NCI-H524 treated with DMSO at 0.1 percent for 48 hours (cell line): Measurements from ENCODE around the gene SMAP1.
"Not testable (repeated sequence)": the region's sequence is repeated elsewhere in the genome, so short reads cannot be mapped to it uniquely, and the experiment has no call there.

Experiments
- DNase-seq: peaks from one replicate; lab custom pipeline; 2025; lab: John Stamatoyannopoulos, UW

Gene SMAP1

DNA sequence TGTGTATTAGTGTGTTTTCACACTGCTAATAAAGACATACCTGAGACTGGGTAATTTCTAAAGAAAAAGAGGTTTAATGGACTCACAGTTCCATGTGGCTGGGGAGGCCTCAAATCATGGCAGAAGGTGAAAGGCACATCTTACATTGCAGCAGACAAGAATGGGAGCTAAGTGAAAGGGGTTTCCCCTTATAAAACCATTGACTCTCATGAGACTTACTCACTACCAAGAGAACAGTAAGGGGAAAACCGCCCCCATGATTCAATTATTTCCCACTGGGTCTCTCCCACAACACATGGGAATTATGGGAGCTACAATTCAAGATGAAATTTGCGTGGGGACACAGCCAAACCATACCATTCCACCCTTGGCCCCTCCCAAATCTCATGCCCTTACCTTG, 73.1 kb downstream of the SMAP1 start:
- not testable (repeated sequence) for DNase-seq

DNA sequence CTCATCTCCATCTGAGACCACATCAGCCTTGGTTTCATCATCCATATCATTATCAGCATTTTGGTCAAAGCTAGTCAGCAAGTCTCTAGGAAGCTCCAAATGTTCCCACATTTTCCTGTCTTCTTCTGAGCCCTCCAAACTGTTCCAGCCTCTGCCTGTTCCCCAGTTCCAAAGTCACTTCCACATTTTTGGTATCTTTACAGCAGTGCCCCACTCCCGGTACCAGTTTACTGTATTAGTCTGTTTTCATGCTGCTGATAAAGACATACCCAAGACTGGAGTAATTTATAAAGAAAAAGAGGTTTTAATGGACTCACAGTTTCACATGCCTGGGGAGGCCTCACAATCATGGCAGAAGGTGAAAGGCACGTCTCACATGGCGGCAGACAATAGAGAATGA, 74.8 kb downstream of the SMAP1 start:
- not testable (repeated sequence) for DNase-seq

DNA sequence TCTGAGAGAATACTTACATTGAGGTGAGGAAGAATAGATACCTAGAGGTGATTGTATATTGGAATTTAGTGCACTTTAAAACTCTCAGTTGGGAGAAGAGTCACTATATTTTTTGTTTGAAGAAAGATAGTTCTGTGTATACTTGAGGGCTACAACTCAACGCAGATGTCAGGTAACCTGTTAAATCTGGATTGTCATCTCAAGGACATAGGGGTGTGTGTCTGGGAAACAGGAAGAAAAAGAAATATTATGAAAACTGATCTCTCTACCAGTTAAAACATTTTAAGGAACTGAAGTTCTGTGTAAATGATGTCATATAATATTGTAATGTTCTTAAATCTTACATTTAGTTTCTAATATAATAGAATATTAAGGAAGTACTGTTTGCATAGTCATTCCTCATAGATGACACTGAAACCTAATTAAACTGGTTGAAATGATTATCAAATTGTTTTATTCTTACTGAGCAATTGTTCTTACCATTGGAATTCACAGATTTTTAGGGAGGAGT, 86.2 kb downstream of the SMAP1 start:
- DNase-seq = no peak

DNA sequence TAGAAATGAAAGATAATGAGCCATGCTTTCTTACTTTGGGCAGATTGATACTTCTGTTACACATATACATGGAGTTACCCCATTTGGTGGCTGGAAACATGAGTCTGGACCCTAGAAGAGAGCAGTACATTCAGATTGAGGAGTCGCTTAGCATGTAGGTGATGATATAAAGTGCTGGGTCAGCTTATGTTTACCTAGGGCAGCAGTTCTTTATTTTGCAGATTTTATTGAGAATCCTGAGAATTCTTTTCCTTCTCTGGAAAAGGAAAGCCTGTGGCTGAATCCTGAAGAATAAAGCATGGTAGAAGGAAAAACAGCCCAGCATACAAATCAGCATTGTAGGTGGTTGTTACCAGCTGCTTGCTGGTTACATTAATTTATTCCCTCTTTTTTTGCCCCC, 91.2 kb downstream of the SMAP1 start:
- no peak for DNase-seq

DNA sequence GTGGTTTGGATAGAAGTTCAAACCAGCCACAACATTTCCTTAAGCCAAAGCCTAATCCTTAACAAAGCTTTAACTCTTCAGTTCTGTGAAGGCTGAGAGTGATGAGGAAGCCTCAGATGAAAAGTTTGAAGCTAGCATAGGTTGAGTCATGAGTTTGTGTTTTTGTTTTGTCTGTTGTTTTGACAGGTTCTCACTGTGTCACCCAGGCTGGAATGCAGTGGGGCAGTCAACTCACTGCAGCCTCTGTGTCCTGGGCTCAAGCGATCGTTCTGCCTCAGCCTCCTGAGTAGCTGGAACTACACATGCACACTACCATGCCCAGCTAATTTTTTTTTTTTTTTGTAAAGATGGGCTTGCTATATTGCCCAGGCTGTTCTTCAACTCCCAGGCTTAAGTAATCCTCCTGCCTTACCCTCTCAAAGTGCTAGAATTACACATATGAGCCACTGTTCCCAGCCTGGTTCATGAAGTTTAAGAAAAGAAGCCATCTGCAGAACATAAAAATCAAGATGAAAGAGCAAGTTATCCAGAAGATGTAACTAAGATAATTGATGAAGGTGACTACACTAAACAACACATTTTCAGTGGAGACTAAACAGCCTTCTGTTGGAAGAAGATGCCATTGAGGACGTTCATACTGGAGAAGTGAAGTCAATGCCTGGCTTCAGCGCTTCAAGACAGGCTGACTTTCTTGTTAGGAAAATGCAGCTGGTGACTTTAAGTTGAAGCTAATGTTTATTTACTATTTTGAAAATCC, 96.2 kb downstream of the SMAP1 start:
- DNase-seq = no peak

DNA sequence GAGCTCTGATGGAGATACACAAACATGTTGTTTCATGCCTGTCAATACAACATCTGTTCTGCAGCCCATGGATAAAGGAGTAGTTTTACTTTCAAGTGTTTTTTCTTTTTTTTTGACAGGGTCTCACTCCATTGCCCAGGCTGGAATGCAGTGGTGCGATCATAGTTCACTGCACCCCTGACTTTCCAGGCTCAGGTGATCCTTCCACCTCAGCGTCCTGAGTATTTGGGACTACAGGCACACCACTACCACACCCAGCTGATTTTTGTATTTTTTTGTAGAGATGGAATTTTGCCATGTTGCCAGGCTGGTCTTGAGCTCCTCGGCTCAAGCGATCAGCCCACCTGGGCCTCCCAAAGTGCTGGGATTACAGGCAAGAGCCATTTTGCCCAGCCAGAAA, 97.0 kb downstream of the SMAP1 start:
- DNase-seq = no peak

DNA sequence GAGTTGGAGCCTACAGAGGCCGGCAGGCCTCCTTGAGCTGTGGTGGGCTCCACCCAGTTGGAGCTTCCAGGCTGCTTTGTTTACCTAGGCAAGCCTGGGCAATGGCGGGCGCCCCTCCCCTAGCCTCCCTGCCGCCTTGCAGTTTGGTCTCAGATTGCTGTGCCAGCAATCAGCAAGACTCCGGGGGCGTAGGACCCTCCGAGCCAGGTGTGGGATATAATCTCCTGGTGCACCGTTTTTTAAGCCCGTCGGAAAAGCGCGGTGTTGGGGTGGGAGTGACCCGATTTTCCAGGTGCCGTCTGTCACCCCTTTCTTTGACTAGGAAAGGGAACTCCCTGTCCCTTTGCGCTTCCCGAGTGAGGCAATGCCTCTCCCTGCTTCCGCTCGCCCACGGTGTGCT, 103.7 kb downstream of the SMAP1 start:
- not testable (repeated sequence) for DNase-seq

DNA sequence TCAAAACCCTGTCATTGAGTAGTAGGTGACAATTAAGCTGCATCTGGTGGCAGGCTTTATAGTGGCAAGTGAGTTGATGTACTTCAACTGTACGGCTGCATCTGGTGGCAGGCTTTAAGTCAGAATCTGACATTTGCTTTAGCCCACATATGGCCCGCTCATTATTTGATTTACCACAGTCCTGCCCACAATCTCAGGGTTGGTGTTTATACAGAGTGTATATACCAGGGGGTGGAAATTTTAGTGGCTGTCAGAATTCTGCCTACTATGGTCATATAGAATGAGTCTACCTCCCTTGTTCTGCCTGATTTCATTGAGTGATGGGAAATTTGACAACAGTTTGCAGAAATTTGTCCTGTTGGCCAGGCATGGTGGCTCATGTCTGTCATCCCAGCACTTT, 112.3 kb downstream of the SMAP1 start:
- DNase-seq = no peak

DNA sequence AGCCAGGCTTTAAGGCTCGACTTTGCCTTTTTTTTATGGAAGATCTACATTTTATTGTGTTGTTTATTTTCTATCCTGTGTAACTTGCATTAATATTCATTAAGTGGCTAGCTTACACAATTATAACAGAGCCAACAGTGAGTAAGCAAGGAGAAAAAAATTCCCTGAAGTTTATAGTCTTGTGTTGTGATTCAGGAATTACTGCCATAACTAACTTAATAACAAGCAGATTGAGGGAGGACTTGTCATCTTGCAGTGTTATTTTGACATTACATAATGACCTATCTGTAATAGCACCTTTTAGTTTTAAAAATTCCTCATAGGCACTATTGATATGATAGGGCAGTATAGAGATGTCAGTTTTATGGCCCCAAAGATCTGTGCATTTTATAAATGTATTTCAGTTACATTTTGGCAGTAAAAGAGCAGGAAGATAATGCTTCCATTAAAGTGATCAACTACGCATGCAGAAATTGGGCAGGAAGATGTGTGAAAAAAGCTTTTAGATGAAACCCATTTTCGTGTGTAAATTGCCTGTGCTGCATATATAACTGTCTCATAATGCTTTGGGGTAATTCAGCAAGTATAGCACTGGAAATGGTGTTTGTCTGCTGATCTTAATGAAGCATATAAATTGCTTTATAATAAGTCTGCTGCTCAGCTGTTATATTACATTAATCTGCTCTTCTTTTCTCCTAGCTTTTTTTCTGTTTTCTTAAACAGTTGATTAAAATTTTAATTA, 123.0 kb downstream of the SMAP1 start:
- no peak for DNase-seq

DNA sequence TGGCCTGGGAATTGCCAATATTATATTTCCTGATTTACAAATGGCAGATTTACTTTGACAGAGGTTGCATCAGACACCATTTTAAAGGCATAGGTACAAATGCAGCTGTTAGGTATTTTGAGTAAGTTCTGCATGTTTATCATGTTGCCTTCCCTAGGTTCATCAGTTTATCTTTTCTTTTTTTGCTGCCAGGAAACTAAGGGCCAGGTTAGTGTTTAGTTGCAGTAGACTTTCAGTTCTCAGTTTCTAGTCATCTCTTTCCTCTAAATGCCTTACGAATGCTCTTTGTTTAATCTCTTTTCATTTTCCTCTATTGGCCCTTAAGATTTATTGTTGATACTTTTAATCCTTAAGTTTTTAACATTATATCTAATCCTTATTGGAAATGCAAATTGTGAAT, 129.9 kb downstream of the SMAP1 start:
- DNase-seq = no peak

DNA sequence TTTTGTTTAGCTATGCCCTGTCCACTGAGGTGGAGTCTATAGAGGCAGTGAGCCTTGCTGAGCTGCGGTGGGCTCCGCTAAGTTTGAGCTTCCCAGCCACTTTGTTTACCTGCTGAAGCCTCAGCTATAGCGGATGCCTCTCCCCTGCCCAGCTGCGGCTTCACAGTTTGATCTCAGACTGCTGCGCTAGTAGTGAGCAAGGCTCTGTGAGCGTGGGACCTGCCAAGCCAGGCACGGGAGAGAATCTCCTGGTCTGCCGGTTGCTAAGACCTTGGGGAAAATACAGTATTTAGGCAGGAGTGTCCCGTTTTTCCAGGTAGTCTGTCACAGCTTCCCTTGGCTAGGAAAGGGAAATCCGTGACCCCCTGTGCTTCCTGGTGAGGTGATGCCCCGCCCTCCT, 138.4 kb downstream of the SMAP1 start:
- DNase-seq = no peak

DNA sequence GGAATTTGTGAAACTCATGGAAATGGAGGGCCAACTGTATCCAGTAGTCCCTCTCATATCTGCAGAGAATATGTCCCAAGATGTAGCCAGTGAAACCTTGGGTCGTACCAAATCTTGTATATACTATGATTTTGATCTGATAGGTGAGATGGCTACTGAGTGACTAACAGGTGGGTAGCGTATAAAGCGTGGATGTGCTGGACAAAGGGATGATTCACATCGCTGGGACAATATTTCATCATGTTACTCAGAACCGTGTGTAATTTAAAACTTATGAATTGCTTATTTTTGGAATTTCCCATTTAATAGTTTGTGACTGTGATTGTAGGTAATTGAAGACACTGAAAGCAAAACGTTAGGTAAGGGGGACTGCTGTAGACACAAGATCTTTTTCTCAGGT, 144.1 kb downstream of the SMAP1 start:
- no peak for DNase-seq

DNA sequence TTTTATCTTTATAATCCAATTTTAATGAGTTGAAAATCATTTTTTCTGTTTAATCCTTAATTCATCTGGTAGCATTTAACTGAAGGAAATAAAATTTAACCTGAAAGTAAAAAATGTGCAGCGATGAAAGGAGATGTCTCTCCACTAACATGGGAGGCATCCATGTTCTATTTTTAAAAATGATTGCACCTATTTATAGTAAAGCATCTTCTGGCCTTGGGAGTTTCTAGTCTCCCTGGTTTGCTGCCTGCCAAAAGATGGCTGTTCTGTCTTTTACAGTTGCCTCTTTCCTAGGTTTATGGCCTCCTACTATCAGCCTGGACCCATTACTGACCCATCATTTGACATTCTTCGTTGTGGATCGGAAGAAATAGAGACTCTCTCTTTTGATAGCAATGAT, 146.2 kb downstream of the SMAP1 start:
- DNase-seq = no peak

DNA sequence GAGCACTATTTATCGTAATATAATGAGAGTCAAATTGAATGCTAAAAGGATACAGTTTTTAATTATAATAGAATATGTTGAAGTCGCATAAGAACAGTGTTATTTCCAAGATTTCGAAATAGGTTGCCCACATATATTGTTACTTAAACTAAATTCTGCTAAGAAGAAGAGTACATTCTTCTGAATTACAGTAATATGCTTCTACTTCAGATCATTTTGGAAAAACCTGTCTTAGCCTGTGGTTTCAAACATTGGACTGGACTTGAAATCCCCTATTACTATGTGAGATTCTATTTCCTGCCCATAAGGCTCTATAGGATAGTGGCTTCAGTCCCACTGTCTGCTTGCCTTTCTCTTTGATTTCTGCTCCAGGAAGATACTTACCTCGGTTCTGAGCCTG, 152.0 kb downstream of the SMAP1 start:
- no peak for DNase-seq

DNA sequence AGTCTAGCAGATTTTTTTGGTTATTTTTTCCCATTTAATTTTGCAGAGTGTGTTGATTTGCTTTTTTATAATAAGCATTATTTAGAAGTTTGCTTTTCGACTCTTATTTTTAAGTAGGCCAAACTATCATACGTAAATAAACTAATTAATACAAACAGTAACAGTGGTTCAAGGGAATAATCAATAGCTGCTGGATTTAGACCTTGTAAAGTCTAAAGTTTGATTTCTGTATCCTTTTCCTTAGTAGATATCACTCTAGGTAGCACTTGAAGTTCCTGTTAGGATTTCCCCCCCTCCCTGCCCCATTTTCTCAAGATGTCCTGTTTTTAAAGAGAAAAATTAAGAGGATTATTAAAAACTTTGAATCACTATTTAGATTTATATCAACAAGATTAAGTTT, 153.1 kb downstream of the SMAP1 start:
- DNase-seq = no peak

DNA sequence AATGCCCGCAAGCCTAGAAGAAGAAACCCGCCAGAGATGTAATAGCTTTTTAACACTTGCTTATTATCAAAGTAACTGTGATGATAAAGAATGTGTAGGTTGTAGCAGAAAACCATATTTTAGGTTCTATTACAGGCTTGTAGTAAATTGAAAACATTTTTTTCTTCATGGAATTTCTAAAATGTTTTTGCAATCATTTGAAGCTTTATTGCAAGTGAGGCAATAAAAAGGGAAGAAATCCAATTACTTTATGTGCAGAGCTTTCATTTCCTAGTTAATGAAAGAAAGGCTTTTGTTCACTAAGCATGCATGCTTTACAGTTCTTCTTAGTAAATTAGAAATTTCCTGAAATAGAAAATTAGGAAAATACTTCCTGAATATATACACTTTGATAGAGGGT, 154.1 kb downstream of the SMAP1 start:
- no peak for DNase-seq

DNA sequence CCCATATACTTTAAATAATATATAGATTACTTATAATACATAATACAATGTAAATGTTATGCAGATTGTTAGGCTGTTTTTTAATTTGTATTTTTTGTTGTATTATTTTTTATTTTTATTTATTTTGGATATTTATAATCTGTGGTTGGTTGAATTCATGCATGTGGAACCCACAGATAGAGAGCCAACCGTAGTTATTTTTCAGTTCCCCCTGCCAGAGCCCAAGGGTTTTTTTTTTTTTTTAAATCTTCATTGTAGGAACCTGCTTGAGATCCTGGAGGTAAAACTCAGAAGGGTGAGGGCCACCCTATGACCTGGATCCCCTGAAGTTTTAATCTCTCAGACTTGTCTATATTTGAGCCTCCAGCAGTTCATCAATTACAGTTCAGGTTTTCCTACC, 156.0 kb downstream of the SMAP1 start:
- no peak for DNase-seq

DNA sequence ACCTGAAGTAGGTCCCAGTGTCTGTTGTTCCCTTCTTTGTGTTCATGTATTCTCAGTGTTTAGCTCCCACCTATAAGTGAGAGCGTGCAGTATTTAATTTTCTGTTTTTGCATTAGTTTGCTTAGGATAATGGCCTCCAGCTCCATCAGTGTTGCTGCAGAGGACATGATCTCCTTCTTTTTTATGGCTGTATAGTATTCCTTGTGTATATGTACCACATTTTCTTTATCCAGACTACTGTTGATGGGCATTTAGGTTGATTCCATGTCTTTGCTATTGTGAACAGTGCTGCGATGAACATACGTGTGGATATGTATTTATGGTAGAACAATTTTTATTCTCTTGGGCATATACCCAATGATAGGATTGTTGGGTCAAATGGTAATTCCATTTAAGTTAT, 163.7 kb downstream of the SMAP1 start:
- DNase-seq = no peak

DNA sequence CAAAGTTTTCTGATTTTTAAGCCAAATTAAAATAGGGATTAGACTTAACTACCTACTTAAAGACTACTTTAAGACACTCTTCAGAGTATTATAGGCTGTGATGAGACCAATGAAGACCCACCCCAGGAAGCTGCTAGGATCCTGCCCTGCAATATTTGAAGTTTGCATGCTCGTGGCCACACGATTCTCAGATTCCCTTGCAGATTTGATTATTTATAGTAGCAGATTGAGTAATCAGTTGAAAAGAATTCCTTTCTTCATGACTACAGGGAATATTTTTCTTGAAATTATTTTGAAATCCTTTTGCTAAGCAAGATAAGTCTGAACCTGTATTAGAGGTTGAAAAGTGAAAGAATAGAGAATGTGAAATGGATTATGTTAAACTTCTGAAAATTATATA, 166.8 kb downstream of the SMAP1 start:
- no peak for DNase-seq

DNA sequence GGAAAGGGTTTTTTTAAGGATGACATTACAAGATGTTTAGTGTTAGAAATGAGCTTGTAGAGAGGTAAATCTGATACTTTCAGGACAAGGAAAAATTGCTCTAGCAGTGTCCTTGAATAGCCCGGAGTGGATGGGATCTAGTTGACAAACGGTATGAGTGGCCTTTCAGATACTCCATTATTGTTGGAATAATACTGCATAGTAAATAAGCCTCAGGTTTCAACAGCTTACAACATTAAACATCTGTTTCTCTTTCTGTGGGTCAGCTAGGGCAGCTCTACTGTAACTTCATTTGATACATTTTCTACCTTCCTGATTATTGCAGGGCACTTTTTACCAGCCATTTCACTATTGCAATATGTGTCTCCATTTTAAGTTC, 171.2 kb downstream of the SMAP1 start:
- no peak for DNase-seq

DNA sequence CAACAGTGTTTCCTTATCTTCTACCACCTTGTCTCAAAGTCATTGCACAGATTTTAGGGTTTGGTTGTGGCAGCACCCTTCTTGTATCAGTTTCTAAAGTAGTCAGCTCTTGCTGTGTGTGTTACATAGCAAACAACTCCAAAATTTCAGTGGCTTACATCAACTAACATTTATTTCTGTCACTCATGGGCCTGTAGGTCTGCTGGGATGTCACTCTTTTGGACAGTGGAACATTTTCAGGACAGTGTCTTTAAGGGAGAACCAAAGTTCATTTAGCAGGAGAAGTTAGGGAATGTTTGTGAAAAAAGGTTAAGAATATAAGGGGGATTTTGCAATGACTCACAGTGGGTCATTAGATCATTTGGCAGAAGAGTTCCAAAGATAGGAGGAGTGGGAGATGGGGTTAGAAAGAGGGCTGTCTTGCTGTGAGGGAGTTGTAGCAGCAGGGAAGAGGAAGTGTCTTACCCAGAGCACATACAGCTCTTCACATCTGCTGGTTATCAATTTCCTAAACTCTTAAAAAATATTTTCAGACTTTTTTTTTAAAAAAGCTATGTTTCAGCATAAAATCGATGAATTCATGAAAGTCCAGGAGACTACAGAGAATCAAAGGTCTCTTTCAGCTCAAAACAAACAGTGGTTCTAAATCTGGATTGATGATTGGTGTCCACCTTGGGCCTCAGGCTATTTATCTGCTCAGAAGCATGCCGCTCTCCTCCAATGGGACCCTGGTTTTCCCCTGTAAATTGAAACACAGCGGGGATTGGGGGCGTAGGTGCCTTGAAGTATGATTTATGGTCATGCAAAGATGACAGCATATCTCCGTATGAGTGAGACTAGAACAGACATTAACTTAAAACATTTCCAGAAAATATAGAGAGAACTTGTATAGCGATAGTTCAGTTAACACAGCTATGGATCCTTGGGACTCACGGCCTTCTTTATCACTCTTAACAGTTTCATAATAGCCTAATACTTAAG, 171.9 kb downstream of the SMAP1 start:
- no peak for DNase-seq

DNA sequence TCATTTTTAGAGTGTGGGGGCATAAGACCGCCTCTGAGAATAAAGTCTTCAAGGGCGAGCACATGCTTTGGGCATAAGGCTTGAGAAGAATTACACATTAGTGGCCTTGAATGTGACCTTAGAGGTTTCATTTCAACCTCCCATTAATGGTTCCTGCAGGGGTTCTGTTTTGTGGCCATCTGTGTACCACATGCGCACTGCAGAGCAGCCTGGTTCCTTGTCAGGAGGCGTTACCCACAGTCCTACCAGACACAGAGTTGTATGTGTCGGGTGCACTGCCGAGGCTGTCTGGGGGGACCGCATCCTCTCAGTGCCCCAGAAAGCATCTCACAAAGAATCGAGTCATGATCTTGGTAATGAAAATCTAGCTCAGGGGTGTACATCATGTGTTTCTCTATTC, 173.4 kb downstream of the SMAP1 start:
- no peak for DNase-seq
